K562 (cell line): Measurements from ENCODE around the gene GINS2. TPM values are rescaled to one million over a fixed set of nuclear protein-coding genes. Genes with fewer than 3 reads are reported as not detected.

Experiments used
- ATAC-seq: fragments of 200-7000 bp; cut with Tn5 transposase; 3 replicates; pipeline ENCODE4 v1.9.1; 2020; ENCODE audit warnings: moderate library complexity
- BruUV-seq: library from RNA; stranded (reverse); fragments of 400-500 nt; replicated peaks from 2 replicates; lab custom pipeline; 2021; lab: Mats Ljungman, UMichigan
- CTCF ChIA-PET: fragments of 300-600 bp; formaldehyde crosslinking; extraction: SDS; loops from one replicate; lab custom pipeline; 2021; ENCODE audit warnings: low intra/inter-chr PET ratio; lab: Yijun Ruan, JAX
- POLR2A ChIA-PET: fragments of 300-600, 350-650 bp; sonication (Branson Sonifier 250); formaldehyde crosslinking; extraction: SDS; loops from one replicate; lab custom pipeline; 2021; ENCODE audit warnings: antibody characterized with exemption, inconsistent platforms; lab: Yijun Ruan, JAX
- DNase-seq, 4 experiments: peaks; one replicate each; pipeline versions ENCODE4 v3.0.0 to v3.0.0-alpha.2; 2011 to 2018; ENCODE audit warnings: low spot score in 3 of 4, mixed read lengths in 3 of 4; ENCODE audit errors: extremely low read depth in 1 of 4
- FAIRE-seq: peaks from 2 replicates; lab custom pipeline; 2011; peaks lifted over from hg19 to GRCh38; lab: Jason Lieb, UNC
- H2AFZ ChIP-seq: 2 replicates; pipeline ENCODE4 v1.6.0; 2011; ENCODE audit warnings: low read depth, low read length, control low read depth, inconsistent platforms
- H3K27ac ChIP-seq: fragments of 200-600 bp; 3 replicates; pipeline ENCODE4 v1.8.0; 2011; ENCODE audit warnings: low read depth, mild to moderate bottlenecking, control low read depth, inconsistent platforms, low read length, moderate library complexity, mixed read lengths; ENCODE audit errors: extremely low read depth
- H3K27me3 ChIP-seq, 2 experiments: fragments of 300-600 bp in 1 of 2; 2 replicates in 1 of 2; 3 replicates in 1 of 2; pipeline versions ENCODE4 v1.6.0 to v1.8.0; 2011; ENCODE audit warnings: inconsistent platforms in 2 of 2, low read length in 2 of 2, mild to moderate bottlenecking in 1 of 2, mixed read lengths in 1 of 2, moderate library complexity in 1 of 2; ENCODE audit not compliant: control insufficient read depth in 2 of 2, insufficient read depth in 2 of 2
- H3K36me3 ChIP-seq: fragments of 300-600 bp; 3 replicates; pipeline ENCODE4 v1.8.0; 2011; ENCODE audit warnings: mild to moderate bottlenecking, low read length, inconsistent platforms; ENCODE audit not compliant: control insufficient read depth, insufficient read depth
- H3K4me1 ChIP-seq, 2 experiments: fragments of 200-600 bp in 1 of 2; replicated peaks in 1 of 2; 2 replicates in 1 of 2; 3 replicates in 1 of 2; pipeline versions ENCODE4 v1.5.1 to v1.8.0; 2011; ENCODE audit warnings: inconsistent platforms in 2 of 2, low read length in 2 of 2, mild to moderate bottlenecking in 1 of 2, mixed read lengths in 1 of 2, moderate library complexity in 1 of 2; ENCODE audit not compliant: control insufficient read depth in 2 of 2, insufficient read depth in 2 of 2
- H3K4me2 ChIP-seq: 2 replicates; pipeline ENCODE4 v1.6.1; 2011; ENCODE audit warnings: low read length, control low read depth, inconsistent platforms, mixed read lengths; ENCODE audit not compliant: insufficient read depth
- H3K4me3 ChIP-seq: fragments of 200-600 bp; sonication (generic), shearing (Covaris generic); 2 replicates; pipeline ENCODE4 v1.5.1; 2016; ENCODE audit warnings: control low read depth, inconsistent platforms
- H3K79me2 ChIP-seq: fragments of 200-600 bp; 3 replicates; pipeline ENCODE4 v1.8.0; 2011; ENCODE audit warnings: low read length, inconsistent platforms; ENCODE audit not compliant: control insufficient read depth, insufficient read depth
- H3K9ac ChIP-seq, 2 experiments: 2 replicates each; pipeline versions ENCODE4 v1.6.0 to v1.6.1; 2011; ENCODE audit warnings: low read depth in 2 of 2, low read length in 2 of 2, control low read depth in 1 of 2, inconsistent platforms in 1 of 2, mild to moderate bottlenecking in 1 of 2, mixed read lengths in 1 of 2; ENCODE audit not compliant: insufficient read depth in 1 of 2
- H3K9me1 ChIP-seq: one replicate; pipeline ENCODE4 v1.6.0; 2011; ENCODE audit warnings: inconsistent platforms, mild to moderate bottlenecking, low read length, moderate library complexity; ENCODE audit not compliant: control insufficient read depth, insufficient read depth
- H3K9me3 ChIP-seq: replicated peaks from 2 replicates; pipeline ENCODE4 v1.5.1; 2011; ENCODE audit warnings: low read depth, low read length, inconsistent platforms; ENCODE audit not compliant: control insufficient read depth, insufficient read depth
- H4K20me1 ChIP-seq: replicated peaks from 2 replicates; pipeline ENCODE4 v1.6.1; 2011; ENCODE audit warnings: low read length, inconsistent platforms, mixed read lengths; ENCODE audit not compliant: control insufficient read depth, insufficient read depth
- FOXK2 ChIP-seq, 2 experiments: fragments of 450-650 bp; IDR thresholded peaks in 1 of 2; conservative IDR thresholded peaks in 1 of 2; 2 replicates each; pipeline ENCODE4 v1.6.1; 2016; ENCODE audit warnings: low read depth in 2 of 2, mild to moderate bottlenecking in 1 of 2
- MECOM ChIP-seq: fragments of 250-450 bp; sonication (Bioruptor Pico); IDR thresholded peaks from 2 replicates; pipeline ENCODE4 v1.8.0; 2022; ENCODE audit warnings: inconsistent platforms
- STAG1 ChIP-seq: sonication (generic); formaldehyde crosslinking; IDR thresholded peaks from 2 replicates; pipeline ENCODE4 v1.5.0; 2020; ENCODE audit warnings: missing genetic modification reagents, borderline replicate concordance
- STAT5A ChIP-seq: IDR thresholded peaks from 2 replicates; pipeline ENCODE4 v1.6.1; 2012; ENCODE audit warnings: low read length, inconsistent platforms, borderline replicate concordance
- ZBTB17 ChIP-seq: fragments of 450-650 bp; formaldehyde crosslinking; IDR thresholded peaks from 2 replicates; pipeline ENCODE4 v1.4.0; 2020; ENCODE audit warnings: mild to moderate bottlenecking
- ZNF780A ChIP-seq: fragments of 250-450 bp; sonication (Bioruptor Pico); IDR thresholded peaks from 2 replicates; pipeline ENCODE4 v1.5.0; 2021; ENCODE audit warnings: mild to moderate bottlenecking
- WGBS: fragments of 100-300 bp; shearing (Covaris generic); methylation state at CpG from one replicate; pipeline ENCODE4 v1.1.6; 2016; ENCODE audit warnings: low coverage, mixed read lengths; ENCODE audit not compliant: insufficient coverage; ENCODE audit errors: missing lambda C conversion rate; 5-methylcytosine and 5-hydroxymethylcytosine counted together
- in situ Hi-C: fragments of 300-500 bp; cut with MboI; formaldehyde crosslinking; loops from 4 replicates; pipeline ENCODE4 v1.15.0; 2018; ENCODE audit warnings: inconsistent platforms, mixed read lengths
- intact Hi-C: fragments of 100-400 bp; cut with micrococcal nuclease; formaldehyde crosslinking; loops from 2 replicates; pipeline ENCODE4 v1.14.2; 2022
- polyA plus RNA-seq, 8 experiments: library from polyadenylated mRNA; depleted of rRNA in 4 of 8; stranded (reverse) in 5 of 8; unstranded in 3 of 8; fragments of >200 nt; fragmentation: Nextera tagmentation in 2 of 8; fragmentation: Illumina TruSeq in 1 of 8; extraction: Ambion mirVana in 2 of 8; extraction: Trizol in 1 of 8; gene quantifications; 2 replicates each; pipeline versions ENCODE4 v1.2.1 to v1.2.3, GENCODE V29; 2011 to 2014; ENCODE audit warnings: inconsistent platforms in 1 of 8, missing spikeins in 1 of 8
- total RNA-seq, 7 experiments: library from RNA; depleted of rRNA in 6 of 7; stranded (reverse); fragments of >200 nt in 6 of 7; fragmentation: Illumina TruSeq in 2 of 7; extraction: Trizol in 2 of 7; gene quantifications; 2 replicates each; pipeline versions ENCODE4 v1.2.1 to v1.2.3, GENCODE V29; 2011 to 2021; ENCODE audit warnings: low replicate concordance in 1 of 7
- TF ChIP-seq, protein P1 (sequence below), 2 experiments: IDR thresholded peaks in 1 of 2; conservative IDR thresholded peaks in 1 of 2; 2 replicates each; pipeline ENCODE4 v1.6.1; 2016; ENCODE audit warnings: low read depth in 2 of 2, mild to moderate bottlenecking in 1 of 2, missing compliant biosample characterization in 1 of 2, missing genetic modification characterization in 1 of 2, moderate library complexity in 1 of 2
- TF ChIP-seq, protein P2 (sequence below): fragments of 250-450 bp; sonication (Bioruptor Pico); IDR thresholded peaks from 2 replicates; pipeline ENCODE4 v1.5.0; 2021
- TF ChIP-seq, protein P3 (sequence below): sonication (generic); formaldehyde crosslinking; IDR thresholded peaks from 2 replicates; pipeline ENCODE4 v1.8.0; 2022; ENCODE audit warnings: mild to moderate bottlenecking, missing genetic modification reagents
- TF ChIP-seq, protein P4 (sequence below): IDR thresholded peaks from 2 replicates; pipeline ENCODE4 v1.6.1; 2011; ENCODE audit not compliant: insufficient read length; ENCODE audit errors: extremely low read depth

GINS2 gene
- total and polyA plus RNA-seq, 9 of the 15 experiments (the other 6 are each of a cell fraction or from before 2014, with no cell fraction given), result 40.4 to 76.2 (median 44.6) TPM

DNA sequence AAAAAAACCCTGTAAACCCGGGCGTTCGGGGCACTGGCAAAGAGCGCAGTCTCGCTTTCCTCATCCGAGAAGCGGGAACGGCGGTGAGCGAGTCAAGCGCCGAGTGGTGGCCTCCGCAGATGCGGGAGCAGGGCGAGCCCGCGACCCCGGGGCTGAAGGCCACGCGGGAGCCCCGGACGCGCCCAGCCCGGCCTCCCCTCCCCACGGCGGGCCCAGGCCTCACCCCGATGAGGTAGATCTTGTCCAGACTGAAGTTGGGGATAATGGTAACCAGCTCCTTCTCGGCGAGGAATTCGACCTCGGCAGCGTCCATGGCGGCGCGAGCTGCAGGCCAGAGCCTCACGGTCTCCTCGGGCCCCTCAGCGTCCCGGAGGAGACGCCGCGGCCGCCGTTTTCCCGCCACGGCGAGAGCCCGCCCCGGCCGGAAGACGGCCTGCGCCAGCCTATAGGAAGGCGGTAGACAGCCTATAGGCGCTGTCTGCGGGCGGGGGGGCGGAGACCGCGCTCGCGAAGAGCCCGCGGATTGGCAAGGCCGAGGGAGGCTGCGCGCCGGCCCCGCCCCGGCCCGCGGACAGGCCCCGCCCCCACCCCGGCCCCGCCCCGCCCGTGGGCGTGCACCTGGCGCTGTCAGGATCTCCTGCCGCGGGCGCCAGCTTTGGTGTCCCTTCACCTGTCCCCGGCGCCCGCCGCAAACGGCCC lies at the start of gene GINS2 (continued):
- TF ChIP-seq, protein P1, sequence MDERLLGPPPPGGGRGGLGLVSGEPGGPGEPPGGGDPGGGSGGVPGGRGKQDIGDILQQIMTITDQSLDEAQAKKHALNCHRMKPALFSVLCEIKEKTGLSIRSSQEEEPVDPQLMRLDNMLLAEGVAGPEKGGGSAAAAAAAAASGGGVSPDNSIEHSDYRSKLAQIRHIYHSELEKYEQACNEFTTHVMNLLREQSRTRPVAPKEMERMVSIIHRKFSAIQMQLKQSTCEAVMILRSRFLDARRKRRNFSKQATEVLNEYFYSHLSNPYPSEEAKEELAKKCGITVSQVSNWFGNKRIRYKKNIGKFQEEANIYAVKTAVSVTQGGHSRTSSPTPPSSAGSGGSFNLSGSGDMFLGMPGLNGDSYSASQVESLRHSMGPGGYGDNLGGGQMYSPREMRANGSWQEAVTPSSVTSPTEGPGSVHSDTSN (CRISPR knock-in tag; IDR thresholded peaks at IDR 0.05; ENCODE audit: low read depth), result no peak
- TF ChIP-seq, protein P1 (tag; conservative IDR thresholded peaks at IDR 0.05; ENCODE audit: low read depth), result no peak
- TF ChIP-seq FOXK2 (conservative IDR thresholded peaks at IDR 0.05 in 1 of 2, IDR thresholded peaks at IDR 0.05 in 1 of 2; ENCODE audit: low read depth in 2 of 2), result no peak
- TF ChIP-seq, all 486 proteins: peak for 86

DNA sequence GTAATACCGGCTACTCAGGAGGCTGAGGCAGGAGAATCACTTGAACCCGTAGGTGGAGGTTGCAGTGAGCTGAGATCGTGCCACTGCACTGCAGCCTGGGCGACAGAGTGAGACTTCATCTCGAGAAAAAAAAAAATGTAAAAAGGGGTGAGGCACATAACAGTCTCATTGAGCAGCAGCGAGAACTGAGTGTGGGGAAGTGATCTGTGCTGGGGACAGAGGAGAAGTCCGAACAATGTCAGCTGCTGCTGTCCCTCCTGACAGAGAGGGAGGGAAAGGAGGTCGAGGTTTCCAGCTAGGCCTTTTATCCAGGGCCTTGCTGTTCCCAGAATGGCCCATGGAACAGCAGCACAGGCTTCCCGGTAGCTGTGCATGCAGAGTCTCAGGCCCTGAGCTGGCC lies 48.2 kb upstream of the GINS2 start:
- in situ Hi-C loops (no loop called here), intact Hi-C loops (no loop called here)
- H2AFZ ChIP-seq, result no peak overlapping the region
- H3K4me2 ChIP-seq, result no peak overlapping the region
- H3K9ac ChIP-seq, result peak overlapping the region in 1 of 2 experiments; percentile 40; a peak in 1 of 4 replicates
- H3K36me3 ChIP-seq, result no peaks in the 10 kb centered on the region
- WGBS, result 10% methylated on average over 9 of the region's 9 CpGs
- DNase-seq (no peak), FAIRE-seq (no peak), ATAC-seq (no peak)
- no TSS peak for BruUV-seq
- H3K9me1 ChIP-seq, result peaks cover 2% of the 10 kb centered on the region
- H3K4me1 ChIP-seq, result peaks cover 2 to 10% of the 10 kb centered on the region in 2 experiments; a peak in 4 of 5 replicates
- no peak overlapping the region for H3K4me3 ChIP-seq
- ChIA-PET CTCF (no interaction called here), POLR2A (interaction anchor here (0.5 to 1.2 kb wide), 3 partner anchors 12 to 1159 kb away, joined by 3 read pairs; no protein-coding TSS in a partner anchor)
- no peak overlapping the region for H3K27ac ChIP-seq
- peaks cover 29 to 58% of the 10 kb centered on the region in 2 experiments for H3K27me3 ChIP-seq
- H4K20me1 ChIP-seq, result peaks cover 4% of the 10 kb centered on the region
- no peaks in the 10 kb centered on the region for H3K79me2 ChIP-seq
- H3K9me3 ChIP-seq, result no peaks in the 10 kb centered on the region
- TF ChIP-seq, protein P2, sequence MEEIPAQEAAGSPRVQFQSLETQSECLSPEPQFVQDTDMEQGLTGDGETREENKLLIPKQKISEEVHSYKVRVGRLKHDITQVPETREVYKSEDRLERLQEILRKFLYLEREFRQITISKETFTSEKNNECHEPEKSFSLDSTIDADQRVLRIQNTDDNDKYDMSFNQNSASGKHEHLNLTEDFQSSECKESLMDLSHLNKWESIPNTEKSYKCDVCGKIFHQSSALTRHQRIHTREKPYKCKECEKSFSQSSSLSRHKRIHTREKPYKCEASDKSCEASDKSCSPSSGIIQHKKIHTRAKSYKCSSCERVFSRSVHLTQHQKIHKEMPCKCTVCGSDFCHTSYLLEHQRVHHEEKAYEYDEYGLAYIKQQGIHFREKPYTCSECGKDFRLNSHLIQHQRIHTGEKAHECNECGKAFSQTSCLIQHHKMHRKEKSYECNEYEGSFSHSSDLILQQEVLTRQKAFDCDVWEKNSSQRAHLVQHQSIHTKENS (CRISPR knock-in tag), result no peak
- no peak for TF ChIP-seq MECOM (CRISPR knock-in tag)
- TF ChIP-seq ZBTB17 (CRISPR knock-in tag), result no peak
- TF ChIP-seq, protein P3, sequence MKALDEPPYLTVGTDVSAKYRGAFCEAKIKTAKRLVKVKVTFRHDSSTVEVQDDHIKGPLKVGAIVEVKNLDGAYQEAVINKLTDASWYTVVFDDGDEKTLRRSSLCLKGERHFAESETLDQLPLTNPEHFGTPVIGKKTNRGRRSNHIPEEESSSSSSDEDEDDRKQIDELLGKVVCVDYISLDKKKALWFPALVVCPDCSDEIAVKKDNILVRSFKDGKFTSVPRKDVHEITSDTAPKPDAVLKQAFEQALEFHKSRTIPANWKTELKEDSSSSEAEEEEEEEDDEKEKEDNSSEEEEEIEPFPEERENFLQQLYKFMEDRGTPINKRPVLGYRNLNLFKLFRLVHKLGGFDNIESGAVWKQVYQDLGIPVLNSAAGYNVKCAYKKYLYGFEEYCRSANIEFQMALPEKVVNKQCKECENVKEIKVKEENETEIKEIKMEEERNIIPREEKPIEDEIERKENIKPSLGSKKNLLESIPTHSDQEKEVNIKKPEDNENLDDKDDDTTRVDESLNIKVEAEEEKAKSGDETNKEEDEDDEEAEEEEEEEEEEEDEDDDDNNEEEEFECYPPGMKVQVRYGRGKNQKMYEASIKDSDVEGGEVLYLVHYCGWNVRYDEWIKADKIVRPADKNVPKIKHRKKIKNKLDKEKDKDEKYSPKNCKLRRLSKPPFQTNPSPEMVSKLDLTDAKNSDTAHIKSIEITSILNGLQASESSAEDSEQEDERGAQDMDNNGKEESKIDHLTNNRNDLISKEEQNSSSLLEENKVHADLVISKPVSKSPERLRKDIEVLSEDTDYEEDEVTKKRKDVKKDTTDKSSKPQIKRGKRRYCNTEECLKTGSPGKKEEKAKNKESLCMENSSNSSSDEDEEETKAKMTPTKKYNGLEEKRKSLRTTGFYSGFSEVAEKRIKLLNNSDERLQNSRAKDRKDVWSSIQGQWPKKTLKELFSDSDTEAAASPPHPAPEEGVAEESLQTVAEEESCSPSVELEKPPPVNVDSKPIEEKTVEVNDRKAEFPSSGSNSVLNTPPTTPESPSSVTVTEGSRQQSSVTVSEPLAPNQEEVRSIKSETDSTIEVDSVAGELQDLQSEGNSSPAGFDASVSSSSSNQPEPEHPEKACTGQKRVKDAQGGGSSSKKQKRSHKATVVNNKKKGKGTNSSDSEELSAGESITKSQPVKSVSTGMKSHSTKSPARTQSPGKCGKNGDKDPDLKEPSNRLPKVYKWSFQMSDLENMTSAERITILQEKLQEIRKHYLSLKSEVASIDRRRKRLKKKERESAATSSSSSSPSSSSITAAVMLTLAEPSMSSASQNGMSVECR (CRISPR knock-in tag), result no peak
- no peak for TF ChIP-seq STAG1
- TF ChIP-seq, protein P4, sequence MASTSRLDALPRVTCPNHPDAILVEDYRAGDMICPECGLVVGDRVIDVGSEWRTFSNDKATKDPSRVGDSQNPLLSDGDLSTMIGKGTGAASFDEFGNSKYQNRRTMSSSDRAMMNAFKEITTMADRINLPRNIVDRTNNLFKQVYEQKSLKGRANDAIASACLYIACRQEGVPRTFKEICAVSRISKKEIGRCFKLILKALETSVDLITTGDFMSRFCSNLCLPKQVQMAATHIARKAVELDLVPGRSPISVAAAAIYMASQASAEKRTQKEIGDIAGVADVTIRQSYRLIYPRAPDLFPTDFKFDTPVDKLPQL, result no peak
- TF ChIP-seq STAT5A, result no peak
- TF ChIP-seq ZNF780A, result no peak
- TF ChIP-seq, all 486 proteins: peak for 0
